Measurements from ENCODE around the gene RIPOR3. TPM values are rescaled to one million over a fixed set of nuclear protein-coding genes. Genes with fewer than 3 reads are reported as not detected.

The RIPOR3 gene
- total and polyA plus RNA-seq, 9 donors: 3.8 to 9.7 (median 5.8) TPM

GRCh38 chr20:50583442-50584150 is 107.7 kb downstream of the RIPOR3 start:
- Histone ChIP-seq H3K27me3 (ENCODE audit: control insufficient read depth, insufficient read depth, low read length) (no peaks in the 10 kb centered on the region), H3K36me3 (ENCODE audit: control insufficient read depth, insufficient read depth, low read length) (peaks cover 84% of the 10 kb centered on the region), H3K9me3 (replicated peaks; ENCODE audit: control insufficient read depth, low read depth, low read length) (no peaks in the 10 kb centered on the region), H3K27ac (ENCODE audit: low read length) (no peak overlapping the region), H3K4me1 (ENCODE audit: control insufficient read depth, insufficient read depth, low read length) (no peaks in the 10 kb centered on the region), H3K4me3 (ENCODE audit: low read length) (no peak overlapping the region)
- no peak for DNase-seq
- WGBS (ENCODE audit: insufficient coverage): 91% methylated on average over 14 of the region's 15 CpGs

GRCh38 chr20:50582591-50583234 is 108.6 kb downstream of the RIPOR3 start:
- Histone ChIP-seq H3K27me3 (ENCODE audit: control insufficient read depth, insufficient read depth, low read length) (no peaks in the 10 kb centered on the region), H3K4me3 (ENCODE audit: low read length) (no peak overlapping the region), H3K9me3 (replicated peaks; ENCODE audit: control insufficient read depth, low read depth, low read length) (no peaks in the 10 kb centered on the region), H3K4me1 (ENCODE audit: control insufficient read depth, insufficient read depth, low read length) (no peaks in the 10 kb centered on the region), H3K36me3 (ENCODE audit: control insufficient read depth, insufficient read depth, low read length) (peaks cover 86% of the 10 kb centered on the region), H3K27ac (ENCODE audit: low read length) (no peak overlapping the region)
- DNase-seq: no peak
- WGBS (ENCODE audit: insufficient coverage): 92% methylated on average over 14 of the region's 26 CpGs

- H3K4me3 ChIP-seq (ENCODE audit: low read length): no peak overlapping the region
- no peaks in the 10 kb centered on the region for H3K27me3 ChIP-seq (ENCODE audit: control insufficient read depth, insufficient read depth, low read length)
- peaks cover 4% of the 10 kb centered on the region for H3K4me1 ChIP-seq (ENCODE audit: control insufficient read depth, insufficient read depth, low read length)
- WGBS (ENCODE audit: insufficient coverage): 20% methylated on average over 1 of the region's 6 CpGs
- no peaks in the 10 kb centered on the region for H3K9me3 ChIP-seq (replicated peaks; ENCODE audit: control insufficient read depth, low read depth, low read length)
- no peak overlapping the region for H3K27ac ChIP-seq (ENCODE audit: low read length)
- DNase-seq: no peak
- H3K36me3 ChIP-seq (ENCODE audit: control insufficient read depth, insufficient read depth, low read length): peaks cover 86% of the 10 kb centered on the region
Measured at GRCh38 chr20:50582092-50582491, 109.2 kb downstream of the RIPOR3 start.

GRCh38 chr20:50580842-50581544 is 110.3 kb downstream of the RIPOR3 start:
- H3K9me3 ChIP-seq (replicated peaks; ENCODE audit: control insufficient read depth, low read depth, low read length): no peaks in the 10 kb centered on the region
- no peak overlapping the region for H3K4me3 ChIP-seq (ENCODE audit: low read length)
- H3K27ac ChIP-seq (ENCODE audit: low read length): no peak overlapping the region
- peaks cover 82% of the 10 kb centered on the region for H3K36me3 ChIP-seq (ENCODE audit: control insufficient read depth, insufficient read depth, low read length)
- DNase-seq: no peak
- peaks cover 9% of the 10 kb centered on the region for H3K4me1 ChIP-seq (ENCODE audit: control insufficient read depth, insufficient read depth, low read length)
- no peaks in the 10 kb centered on the region for H3K27me3 ChIP-seq (ENCODE audit: control insufficient read depth, insufficient read depth, low read length)
- whole genome bisulfite sequencing (ENCODE audit: insufficient coverage): 83% methylated on average over 19 of the region's 21 CpGs

GRCh38 chr20:50580016-50580747 is 111.2 kb downstream of the RIPOR3 start:
- DNase-seq: peak; percentile 64
- Histone ChIP-seq H3K4me3 (ENCODE audit: low read length) (no peak overlapping the region), H3K27ac (ENCODE audit: low read length) (no peak overlapping the region), H3K36me3 (ENCODE audit: control insufficient read depth, insufficient read depth, low read length) (peaks cover 80% of the 10 kb centered on the region), H3K27me3 (ENCODE audit: control insufficient read depth, insufficient read depth, low read length) (no peaks in the 10 kb centered on the region), H3K4me1 (ENCODE audit: control insufficient read depth, insufficient read depth, low read length) (peaks cover 9% of the 10 kb centered on the region), H3K9me3 (replicated peaks; ENCODE audit: control insufficient read depth, low read depth, low read length) (no peaks in the 10 kb centered on the region)
- 68% methylated on average over 8 of the region's 17 CpGs for WGBS (ENCODE audit: insufficient coverage)

GRCh38 chr20:50579511-50579910 is 111.8 kb downstream of the RIPOR3 start:
- 75% methylated on average over 6 of the region's 10 CpGs for WGBS (ENCODE audit: insufficient coverage)
- DNase-seq: no peak

GRCh38 chr20:50578778-50579165 is 112.6 kb downstream of the RIPOR3 start:
- Histone ChIP-seq H3K27me3 (ENCODE audit: control insufficient read depth, insufficient read depth, low read length) (no peaks in the 10 kb centered on the region), H3K36me3 (ENCODE audit: control insufficient read depth, insufficient read depth, low read length) (peaks cover 87% of the 10 kb centered on the region), H3K4me3 (ENCODE audit: low read length) (no peak overlapping the region), H3K4me1 (ENCODE audit: control insufficient read depth, insufficient read depth, low read length) (peaks cover 9% of the 10 kb centered on the region), H3K9me3 (replicated peaks; ENCODE audit: control insufficient read depth, low read depth, low read length) (no peaks in the 10 kb centered on the region), H3K27ac (ENCODE audit: low read length) (no peak overlapping the region)
- no peak for DNase-seq
- WGBS (ENCODE audit: insufficient coverage): 61% methylated on average over 4 of the region's 5 CpGs

More at GRCh38 chr20:50579511-50579910, 111.8 kb downstream of the RIPOR3 start:
- Histone ChIP-seq H3K9me3 (replicated peaks; ENCODE audit: control insufficient read depth, low read depth, low read length) (no peaks in the 10 kb centered on the region), H3K4me1 (ENCODE audit: control insufficient read depth, insufficient read depth, low read length) (peaks cover 9% of the 10 kb centered on the region), H3K36me3 (ENCODE audit: control insufficient read depth, insufficient read depth, low read length) (peaks cover 83% of the 10 kb centered on the region), H3K27ac (ENCODE audit: low read length) (no peak overlapping the region), H3K4me3 (ENCODE audit: low read length) (no peak overlapping the region), H3K27me3 (ENCODE audit: control insufficient read depth, insufficient read depth, low read length) (no peaks in the 10 kb centered on the region)

GRCh38 chr20:50578061-50578777 is 113.1 kb downstream of the RIPOR3 start:
- WGBS (ENCODE audit: insufficient coverage): 91% methylated on average over 12 of the region's 14 CpGs

GRCh38 chr20:50577175-50578018 is 113.9 kb downstream of the RIPOR3 start:
- no peaks in the 10 kb centered on the region for H3K9me3 ChIP-seq (replicated peaks; ENCODE audit: control insufficient read depth, low read depth, low read length)
- peaks cover 21% of the 10 kb centered on the region for H3K4me1 ChIP-seq (ENCODE audit: control insufficient read depth, insufficient read depth, low read length)
- 62% methylated on average over 13 of the region's 17 CpGs for WGBS (ENCODE audit: insufficient coverage)
- no peak overlapping the region for H3K4me3 ChIP-seq (ENCODE audit: low read length)
- peaks cover 73% of the 10 kb centered on the region for H3K36me3 ChIP-seq (ENCODE audit: control insufficient read depth, insufficient read depth, low read length)
- H3K27ac ChIP-seq (ENCODE audit: low read length): no peak overlapping the region
- no peaks in the 10 kb centered on the region for H3K27me3 ChIP-seq (ENCODE audit: control insufficient read depth, insufficient read depth, low read length)
- peak; percentile 44 for DNase-seq

More at GRCh38 chr20:50578061-50578777, 113.1 kb downstream of the RIPOR3 start:
- H3K4me1 ChIP-seq (ENCODE audit: control insufficient read depth, insufficient read depth, low read length): peaks cover 13% of the 10 kb centered on the region
- peaks cover 81% of the 10 kb centered on the region for H3K36me3 ChIP-seq (ENCODE audit: control insufficient read depth, insufficient read depth, low read length)
- no peaks in the 10 kb centered on the region for H3K9me3 ChIP-seq (replicated peaks; ENCODE audit: control insufficient read depth, low read depth, low read length)
- DNase-seq: no peak
- H3K27ac ChIP-seq (ENCODE audit: low read length): no peak overlapping the region
- H3K4me3 ChIP-seq (ENCODE audit: low read length): no peak overlapping the region
- H3K27me3 ChIP-seq (ENCODE audit: control insufficient read depth, insufficient read depth, low read length): no peaks in the 10 kb centered on the region

Measured in muscle of leg (tissue), 11 donors.